Measurements from ENCODE around the gene BDKRB1. TPM values are rescaled to one million over a fixed set of nuclear protein-coding genes. Genes with fewer than 3 reads are reported as not detected.
A peak's percentile ranks its signal among the peaks of the same experiment; 100 is the strongest.

Gene BDKRB1
- polyA plus RNA-seq, 3 donors = not detected

DNA sequence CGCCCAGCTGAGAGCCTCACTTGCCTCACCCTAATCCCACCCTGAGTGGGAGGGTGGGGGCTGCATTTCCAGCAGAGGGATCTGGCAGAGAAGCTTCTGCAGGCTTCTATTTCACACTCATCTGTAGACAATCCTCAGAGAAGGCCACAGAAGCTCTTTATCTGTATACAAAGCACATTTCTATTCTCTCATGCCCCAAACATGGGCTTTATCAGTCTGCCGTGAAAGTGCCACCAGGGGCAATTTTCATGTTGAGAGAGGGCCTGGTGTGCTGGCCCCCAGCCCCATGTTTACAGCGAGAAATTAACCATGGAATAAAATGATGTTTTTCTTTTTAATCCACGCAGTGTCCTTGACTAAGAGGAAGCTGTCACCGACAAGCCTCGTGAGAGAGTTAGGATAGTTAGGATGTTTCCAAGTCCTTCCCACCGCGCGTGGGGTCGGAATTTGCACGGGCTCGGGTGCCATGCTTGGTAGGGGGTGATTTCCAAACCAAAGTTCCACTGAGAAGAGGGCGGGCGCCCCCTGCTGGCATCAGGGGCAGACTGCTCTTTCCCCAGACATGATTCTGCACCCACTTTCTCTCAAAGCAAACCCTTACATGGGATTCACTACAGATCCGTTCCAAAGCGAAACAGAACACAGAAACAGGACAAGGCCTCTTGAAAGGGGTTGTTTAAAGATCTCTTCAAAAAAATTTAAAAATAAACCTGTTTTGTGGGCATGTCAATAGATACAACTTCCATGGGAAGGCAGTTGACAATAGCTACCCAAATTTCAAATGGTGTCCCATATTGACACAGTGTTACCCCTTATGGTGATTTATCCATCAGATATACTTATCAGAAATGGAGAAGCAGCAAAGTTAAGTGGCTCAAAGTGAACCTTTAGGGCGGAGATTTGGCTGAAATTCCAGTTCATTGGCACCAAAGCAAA is 19.4 kb downstream of the BDKRB1 start:
- no peaks in the 10 kb centered on the region for H4K20me1 ChIP-seq (ENCODE audit: insufficient read depth, low read length)
- H3K4me1 ChIP-seq (ENCODE audit: control insufficient read depth in 1 of 2, insufficient read depth in 2 of 2, low read length in 2 of 2) = no peaks in the 10 kb centered on the region
- H3K36me3 ChIP-seq (replicated peaks in 1 of 2; ENCODE audit: control insufficient read depth in 1 of 2, insufficient read depth in 2 of 2, low read length in 2 of 2) = no peaks in the 10 kb centered on the region
- no peaks in the 10 kb centered on the region for H3K79me2 ChIP-seq (ENCODE audit: insufficient read depth, low read length)
- no peak overlapping the region for H3K9ac ChIP-seq (ENCODE audit: insufficient read depth, low read length, poor library complexity, severe bottlenecking)
- Mint-ChIP-seq H3K4me3 (no peak overlapping the region), H3K4me1 (no peaks in the 10 kb centered on the region), H3K27me3 (ENCODE audit: low read depth in 3 of 3) (peaks cover 0 to 1% (median 0%) of the 10 kb centered on the region in 3 donors), H3K36me3 (peaks cover 0 to 2% of the 10 kb centered on the region in 2 donors), H3K9me3 (peaks cover 4 to 28% (median 14%) of the 10 kb centered on the region in 7 donors), H3K27ac (no peak overlapping the region)
- TF ChIP-seq, protein P1, sequence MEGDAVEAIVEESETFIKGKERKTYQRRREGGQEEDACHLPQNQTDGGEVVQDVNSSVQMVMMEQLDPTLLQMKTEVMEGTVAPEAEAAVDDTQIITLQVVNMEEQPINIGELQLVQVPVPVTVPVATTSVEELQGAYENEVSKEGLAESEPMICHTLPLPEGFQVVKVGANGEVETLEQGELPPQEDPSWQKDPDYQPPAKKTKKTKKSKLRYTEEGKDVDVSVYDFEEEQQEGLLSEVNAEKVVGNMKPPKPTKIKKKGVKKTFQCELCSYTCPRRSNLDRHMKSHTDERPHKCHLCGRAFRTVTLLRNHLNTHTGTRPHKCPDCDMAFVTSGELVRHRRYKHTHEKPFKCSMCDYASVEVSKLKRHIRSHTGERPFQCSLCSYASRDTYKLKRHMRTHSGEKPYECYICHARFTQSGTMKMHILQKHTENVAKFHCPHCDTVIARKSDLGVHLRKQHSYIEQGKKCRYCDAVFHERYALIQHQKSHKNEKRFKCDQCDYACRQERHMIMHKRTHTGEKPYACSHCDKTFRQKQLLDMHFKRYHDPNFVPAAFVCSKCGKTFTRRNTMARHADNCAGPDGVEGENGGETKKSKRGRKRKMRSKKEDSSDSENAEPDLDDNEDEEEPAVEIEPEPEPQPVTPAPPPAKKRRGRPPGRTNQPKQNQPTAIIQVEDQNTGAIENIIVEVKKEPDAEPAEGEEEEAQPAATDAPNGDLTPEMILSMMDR (IDR thresholded peaks at IDR 0.05) = peak; percentile 78
- no peak overlapping the region for H3K4me2 ChIP-seq (replicated peaks; ENCODE audit: extremely low read depth, low read length, poor library complexity, severe bottlenecking)
- no peak overlapping the region for H3K4me3 ChIP-seq (replicated peaks in 1 of 3; ENCODE audit: low read depth in 2 of 3, low read length in 3 of 3)
- peak; percentile 3 to 38 (median 10) for DNase-seq
- H3K9me3 ChIP-seq (replicated peaks in 1 of 2; ENCODE audit: control insufficient read depth in 1 of 2, insufficient read depth in 1 of 2, low read length in 2 of 2) = peaks cover 9 to 14% of the 10 kb centered on the region in 2 donors
- whole genome bisulfite sequencing (ENCODE audit: insufficient coverage) = 45% methylated on average over 6 of the region's 17 CpGs
- H3K27me3 ChIP-seq (ENCODE audit: control insufficient read depth in 2 of 2, insufficient read depth in 2 of 2, low read length in 2 of 2) = no peaks in the 10 kb centered on the region
- no peak overlapping the region for H2AFZ ChIP-seq (ENCODE audit: insufficient read depth, low read depth, low read length, poor library complexity, severe bottlenecking)
- H3K27ac ChIP-seq (ENCODE audit: low read depth in 1 of 2, low read length in 2 of 2) = no peak overlapping the region
- intact Hi-C loops (cut with micrococcal nuclease) = loop anchor here in 1 of 2 donors (10.0 kb wide), 2 partner anchors 171 to 711 kb away; no protein-coding TSS in a partner anchor

DNA sequence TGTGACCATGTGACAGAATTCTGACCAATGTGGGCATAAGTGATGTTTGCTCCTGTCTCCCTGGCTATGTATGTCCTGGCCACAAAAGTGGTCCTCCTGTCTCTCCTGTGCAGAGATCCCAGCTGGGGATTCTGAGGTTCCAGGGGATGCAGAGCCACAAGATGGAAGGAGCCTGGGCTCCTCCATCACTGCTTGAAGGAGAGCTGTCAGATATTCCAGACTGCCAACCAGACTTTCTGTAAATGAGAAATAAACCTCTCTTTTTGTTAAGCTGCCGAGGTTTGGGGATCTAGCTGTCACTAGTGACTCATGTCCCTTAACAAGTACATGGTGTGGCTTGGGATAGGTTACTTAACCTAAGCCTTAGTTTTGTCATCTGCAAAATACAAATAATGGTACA is 21.9 kb downstream of the BDKRB1 start:
- H3K36me3 Mint-ChIP-seq = peaks cover 2 to 6% of the 10 kb centered on the region in 2 donors
- Histone ChIP-seq H3K79me2 (ENCODE audit: insufficient read depth, low read length) (no peaks in the 10 kb centered on the region), H3K36me3 (replicated peaks in 1 of 2; ENCODE audit: control insufficient read depth in 1 of 2, insufficient read depth in 2 of 2, low read length in 2 of 2) (peaks cover 2 to 8% of the 10 kb centered on the region in 2 donors), H3K4me2 (replicated peaks; ENCODE audit: extremely low read depth, low read length, poor library complexity, severe bottlenecking) (no peak overlapping the region), H3K27ac (ENCODE audit: low read depth in 1 of 2, low read length in 2 of 2) (no peak overlapping the region), H3K27me3 (ENCODE audit: control insufficient read depth in 2 of 2, insufficient read depth in 2 of 2, low read length in 2 of 2) (no peaks in the 10 kb centered on the region), H2AFZ (ENCODE audit: insufficient read depth, low read depth, low read length, poor library complexity, severe bottlenecking) (no peak overlapping the region), H3K4me1 (ENCODE audit: control insufficient read depth in 1 of 2, insufficient read depth in 2 of 2, low read length in 2 of 2) (no peaks in the 10 kb centered on the region), H3K4me3 (replicated peaks in 1 of 3; ENCODE audit: low read depth in 2 of 3, low read length in 3 of 3) (no peak overlapping the region), H4K20me1 (ENCODE audit: insufficient read depth, low read length) (no peaks in the 10 kb centered on the region), H3K9me3 (replicated peaks in 1 of 2; ENCODE audit: control insufficient read depth in 1 of 2, insufficient read depth in 1 of 2, low read length in 2 of 2) (peaks cover 9 to 12% of the 10 kb centered on the region in 2 donors), H3K9ac (ENCODE audit: insufficient read depth, low read length, poor library complexity, severe bottlenecking) (no peak overlapping the region)
- H3K4me1 Mint-ChIP-seq = no peaks in the 10 kb centered on the region
- peaks cover 0 to 1% (median 0%) of the 10 kb centered on the region in 3 donors for H3K27me3 Mint-ChIP-seq (ENCODE audit: low read depth in 3 of 3)
- H3K4me3 Mint-ChIP-seq = no peak overlapping the region
- H3K27ac Mint-ChIP-seq = no peak overlapping the region
- no peak for DNase-seq
- peaks cover 4 to 18% (median 11%) of the 10 kb centered on the region in 7 donors for H3K9me3 Mint-ChIP-seq
- TF ChIP-seq, protein P1 (IDR thresholded peaks at IDR 0.05) = no peak
- intact Hi-C loops (cut with micrococcal nuclease) = loop anchor here in 1 of 2 donors (10.0 kb wide), 2 partner anchors 173 to 713 kb away; no protein-coding TSS in a partner anchor
- WGBS (ENCODE audit: insufficient coverage) = no CpG with 5 or more reads among the region's 1 CpG
